ENCODE results near the gene LRRC8C.

DNA sequence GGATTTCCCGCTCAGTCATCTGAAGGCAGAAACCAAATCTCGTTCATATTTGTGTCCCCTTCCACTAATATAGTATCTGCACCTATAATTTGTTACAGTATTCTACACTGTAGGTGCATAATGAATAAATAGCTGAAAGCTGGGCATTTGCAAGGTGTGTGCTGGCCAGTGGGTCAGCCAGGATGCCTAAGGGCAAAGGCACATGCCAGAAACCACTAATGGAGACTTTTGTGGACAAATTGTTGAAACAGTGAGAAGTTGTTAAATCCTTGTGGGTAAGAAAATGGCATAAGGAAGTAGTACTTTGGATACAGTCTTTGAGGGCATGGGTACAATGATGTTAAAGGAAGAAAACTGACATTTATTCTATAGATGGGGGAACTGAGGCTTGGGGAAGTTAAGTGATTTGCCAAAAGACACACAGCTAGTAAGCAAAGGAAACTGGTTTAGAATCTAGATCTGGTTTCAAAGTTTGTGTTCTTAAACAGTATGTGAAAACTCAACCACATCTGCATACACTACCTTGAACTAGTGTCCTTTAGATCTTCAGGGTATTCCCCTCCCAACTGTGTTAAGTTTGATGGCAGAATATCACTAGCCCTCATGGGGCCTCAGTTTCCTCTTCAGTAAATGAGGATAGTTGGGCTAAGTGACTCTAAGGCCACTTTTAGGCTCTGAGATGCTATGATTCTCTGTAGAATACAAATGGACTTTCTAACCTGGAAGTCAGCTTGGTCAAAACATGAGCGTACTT is 26.5 kb upstream of the LRRC8C start:
- TF ChIP-seq CHD1 (IDR thresholded peaks at IDR 0.05; ENCODE audit: low read depth, low read length) = no peak
- TF ChIP-seq, protein P1, sequence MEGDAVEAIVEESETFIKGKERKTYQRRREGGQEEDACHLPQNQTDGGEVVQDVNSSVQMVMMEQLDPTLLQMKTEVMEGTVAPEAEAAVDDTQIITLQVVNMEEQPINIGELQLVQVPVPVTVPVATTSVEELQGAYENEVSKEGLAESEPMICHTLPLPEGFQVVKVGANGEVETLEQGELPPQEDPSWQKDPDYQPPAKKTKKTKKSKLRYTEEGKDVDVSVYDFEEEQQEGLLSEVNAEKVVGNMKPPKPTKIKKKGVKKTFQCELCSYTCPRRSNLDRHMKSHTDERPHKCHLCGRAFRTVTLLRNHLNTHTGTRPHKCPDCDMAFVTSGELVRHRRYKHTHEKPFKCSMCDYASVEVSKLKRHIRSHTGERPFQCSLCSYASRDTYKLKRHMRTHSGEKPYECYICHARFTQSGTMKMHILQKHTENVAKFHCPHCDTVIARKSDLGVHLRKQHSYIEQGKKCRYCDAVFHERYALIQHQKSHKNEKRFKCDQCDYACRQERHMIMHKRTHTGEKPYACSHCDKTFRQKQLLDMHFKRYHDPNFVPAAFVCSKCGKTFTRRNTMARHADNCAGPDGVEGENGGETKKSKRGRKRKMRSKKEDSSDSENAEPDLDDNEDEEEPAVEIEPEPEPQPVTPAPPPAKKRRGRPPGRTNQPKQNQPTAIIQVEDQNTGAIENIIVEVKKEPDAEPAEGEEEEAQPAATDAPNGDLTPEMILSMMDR (IDR thresholded peaks at IDR 0.05; ENCODE audit: control extremely low read depth in 1 of 3, insufficient read depth in 1 of 3, low read depth in 1 of 3, low read length in 3 of 3) = no peak
- TF ChIP-seq CEBPB (IDR thresholded peaks at IDR 0.05; ENCODE audit: low read depth, low read length) = no peak
- no peak for TF ChIP-seq ZNF274 (IDR thresholded peaks at IDR 0.05; ENCODE audit: borderline replicate concordance, extremely low read depth, low read length)
- TF ChIP-seq POLR2A (IDR thresholded peaks at IDR 0.05; ENCODE audit: control extremely low read depth in 1 of 2, low read depth in 2 of 2, low read length in 2 of 2) = no peak
- no peak for TF ChIP-seq JUND (IDR thresholded peaks at IDR 0.05; ENCODE audit: low read length)
- TF ChIP-seq PHF8 (conservative IDR thresholded peaks at IDR 0.05; ENCODE audit: low read depth, low read length) = no peak
- TF ChIP-seq, protein P2, sequence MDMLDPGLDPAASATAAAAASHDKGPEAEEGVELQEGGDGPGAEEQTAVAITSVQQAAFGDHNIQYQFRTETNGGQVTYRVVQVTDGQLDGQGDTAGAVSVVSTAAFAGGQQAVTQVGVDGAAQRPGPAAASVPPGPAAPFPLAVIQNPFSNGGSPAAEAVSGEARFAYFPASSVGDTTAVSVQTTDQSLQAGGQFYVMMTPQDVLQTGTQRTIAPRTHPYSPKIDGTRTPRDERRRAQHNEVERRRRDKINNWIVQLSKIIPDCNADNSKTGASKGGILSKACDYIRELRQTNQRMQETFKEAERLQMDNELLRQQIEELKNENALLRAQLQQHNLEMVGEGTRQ (IDR thresholded peaks at IDR 0.05; ENCODE audit: low read length) = no peak
- no peak for TF ChIP-seq SP4 (IDR thresholded peaks at IDR 0.05; ENCODE audit: low read length)
- TF ChIP-seq EZH2 (IDR thresholded peaks at IDR 0.05; ENCODE audit: low read depth, low read length, severe bottlenecking) = no peak
- TF ChIP-seq SUZ12 (IDR thresholded peaks at IDR 0.05; ENCODE audit: low read length) = no peak
- no peak for TF ChIP-seq KDM4A (IDR thresholded peaks at IDR 0.05; ENCODE audit: low read depth, low read length, severe bottlenecking)
- TF ChIP-seq YY1 (IDR thresholded peaks at IDR 0.05; ENCODE audit: low read depth, low read length) = no peak

Data from H1 (cell line).